ENCODE measurements around the gene RNLS. TPM values are rescaled to one million over a fixed set of nuclear protein-coding genes. Genes with fewer than 3 reads are reported as not detected.

Gene RNLS
- total RNA-seq, 1 experiment from 2014 or later = 8.7 TPM

DNA sequence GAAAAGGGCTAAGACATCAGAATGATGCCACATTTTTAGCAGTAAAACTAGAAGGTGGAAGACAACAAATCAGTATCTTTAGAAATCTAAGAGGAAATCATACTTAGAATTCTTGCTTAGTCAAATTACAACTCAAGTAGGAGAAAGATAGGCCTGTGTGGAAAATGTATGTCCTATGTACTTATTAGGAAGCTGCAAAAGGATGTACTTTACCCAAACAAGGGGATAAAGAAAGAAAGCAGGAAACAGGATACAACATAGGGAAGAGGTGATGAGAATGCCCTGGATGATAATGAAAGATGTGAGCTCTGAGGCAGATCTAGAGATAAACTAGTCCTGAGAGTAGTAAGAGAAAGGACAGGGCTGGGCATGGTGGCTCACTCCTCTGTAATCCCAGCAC is 54.9 kb downstream of the RNLS start:
- ATAC-seq (no peak), DNase-seq (ENCODE audit: low spot score) (no peak)
- H3K4me1 Mint-ChIP-seq = peaks cover 27% of the 10 kb centered on the region
- POLR2A ChIA-PET = no interaction called here
- no peaks in the 10 kb centered on the region for H3K27me3 Mint-ChIP-seq (ENCODE audit: low read depth)
- CTCF ChIA-PET = interaction anchor here (1.1 kb wide), 1 partner anchor 55 kb away, joined by 3 read pairs; the partner anchor contains the start of gene RNLS
- H3K27ac Mint-ChIP-seq = no peak overlapping the region
- TF ChIP-seq ETV6 (CRISPR knock-in tag; IDR thresholded peaks at IDR 0.05) = no peak
- no peak for TF ChIP-seq SMAD4 (CRISPR knock-in tag; IDR thresholded peaks at IDR 0.05)
- TF ChIP-seq TEAD1 (CRISPR knock-in tag; IDR thresholded peaks at IDR 0.05) = no peak
- TF ChIP-seq FOXP1 (CRISPR knock-in tag; IDR thresholded peaks at IDR 0.05; ENCODE audit: borderline replicate concordance) = no peak
- TF ChIP-seq NR1H2 (CRISPR knock-in tag; IDR thresholded peaks at IDR 0.05) = no peak
- no peak for TF ChIP-seq TEAD4 (CRISPR knock-in tag; IDR thresholded peaks at IDR 0.05)
- no peak for TF ChIP-seq PRRX2 (CRISPR knock-in tag; IDR thresholded peaks at IDR 0.05)
- TF ChIP-seq, protein P1, sequence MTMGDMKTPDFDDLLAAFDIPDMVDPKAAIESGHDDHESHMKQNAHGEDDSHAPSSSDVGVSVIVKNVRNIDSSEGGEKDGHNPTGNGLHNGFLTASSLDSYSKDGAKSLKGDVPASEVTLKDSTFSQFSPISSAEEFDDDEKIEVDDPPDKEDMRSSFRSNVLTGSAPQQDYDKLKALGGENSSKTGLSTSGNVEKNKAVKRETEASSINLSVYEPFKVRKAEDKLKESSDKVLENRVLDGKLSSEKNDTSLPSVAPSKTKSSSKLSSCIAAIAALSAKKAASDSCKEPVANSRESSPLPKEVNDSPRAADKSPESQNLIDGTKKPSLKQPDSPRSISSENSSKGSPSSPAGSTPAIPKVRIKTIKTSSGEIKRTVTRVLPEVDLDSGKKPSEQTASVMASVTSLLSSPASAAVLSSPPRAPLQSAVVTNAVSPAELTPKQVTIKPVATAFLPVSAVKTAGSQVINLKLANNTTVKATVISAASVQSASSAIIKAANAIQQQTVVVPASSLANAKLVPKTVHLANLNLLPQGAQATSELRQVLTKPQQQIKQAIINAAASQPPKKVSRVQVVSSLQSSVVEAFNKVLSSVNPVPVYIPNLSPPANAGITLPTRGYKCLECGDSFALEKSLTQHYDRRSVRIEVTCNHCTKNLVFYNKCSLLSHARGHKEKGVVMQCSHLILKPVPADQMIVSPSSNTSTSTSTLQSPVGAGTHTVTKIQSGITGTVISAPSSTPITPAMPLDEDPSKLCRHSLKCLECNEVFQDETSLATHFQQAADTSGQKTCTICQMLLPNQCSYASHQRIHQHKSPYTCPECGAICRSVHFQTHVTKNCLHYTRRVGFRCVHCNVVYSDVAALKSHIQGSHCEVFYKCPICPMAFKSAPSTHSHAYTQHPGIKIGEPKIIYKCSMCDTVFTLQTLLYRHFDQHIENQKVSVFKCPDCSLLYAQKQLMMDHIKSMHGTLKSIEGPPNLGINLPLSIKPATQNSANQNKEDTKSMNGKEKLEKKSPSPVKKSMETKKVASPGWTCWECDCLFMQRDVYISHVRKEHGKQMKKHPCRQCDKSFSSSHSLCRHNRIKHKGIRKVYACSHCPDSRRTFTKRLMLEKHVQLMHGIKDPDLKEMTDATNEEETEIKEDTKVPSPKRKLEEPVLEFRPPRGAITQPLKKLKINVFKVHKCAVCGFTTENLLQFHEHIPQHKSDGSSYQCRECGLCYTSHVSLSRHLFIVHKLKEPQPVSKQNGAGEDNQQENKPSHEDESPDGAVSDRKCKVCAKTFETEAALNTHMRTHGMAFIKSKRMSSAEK (CRISPR knock-in tag; IDR thresholded peaks at IDR 0.05; ENCODE audit: borderline replicate concordance) = no peak
- no peak overlapping the region for H3K4me3 Mint-ChIP-seq
- H3K36me3 Mint-ChIP-seq = no peaks in the 10 kb centered on the region
- H3K9me3 Mint-ChIP-seq = no peaks in the 10 kb centered on the region

DNA sequence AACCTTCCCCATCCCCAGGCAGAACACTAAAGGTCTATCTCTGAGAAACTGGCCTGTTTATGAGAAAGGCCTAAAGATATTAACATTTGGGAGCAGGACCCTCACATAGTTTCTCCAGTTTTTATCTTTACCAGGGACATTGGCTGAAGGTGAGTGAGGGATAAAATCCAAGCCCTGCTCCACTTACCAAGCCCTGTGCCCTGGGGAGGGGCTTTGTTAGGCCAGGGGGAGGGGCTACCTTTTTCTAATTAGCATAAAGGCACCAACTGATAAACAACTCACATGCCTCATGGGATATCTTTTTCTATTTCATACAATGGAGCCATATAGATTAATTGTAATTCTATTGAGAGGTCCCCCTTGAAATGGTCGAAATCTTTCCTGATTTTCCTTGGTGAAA is 55.9 kb downstream of the RNLS start:
- Mint-ChIP-seq H3K36me3 (no peaks in the 10 kb centered on the region), H3K27ac (peak overlapping the region; percentile 37; the same call in 1 of the 2 replicates), H3K9me3 (no peaks in the 10 kb centered on the region), H3K27me3 (ENCODE audit: low read depth) (no peaks in the 10 kb centered on the region), H3K4me1 (peaks cover 36% of the 10 kb centered on the region), H3K4me3 (no peak overlapping the region)
- ATAC-seq (peak; percentile 83), DNase-seq (ENCODE audit: low spot score) (no peak)
- POLR2A ChIA-PET = no interaction called here
- CTCF ChIA-PET = interaction anchor here (1.1 kb wide), 1 partner anchor 56 kb away, joined by 3 read pairs; the partner anchor contains the start of gene RNLS
- TF ChIP-seq, protein P2, sequence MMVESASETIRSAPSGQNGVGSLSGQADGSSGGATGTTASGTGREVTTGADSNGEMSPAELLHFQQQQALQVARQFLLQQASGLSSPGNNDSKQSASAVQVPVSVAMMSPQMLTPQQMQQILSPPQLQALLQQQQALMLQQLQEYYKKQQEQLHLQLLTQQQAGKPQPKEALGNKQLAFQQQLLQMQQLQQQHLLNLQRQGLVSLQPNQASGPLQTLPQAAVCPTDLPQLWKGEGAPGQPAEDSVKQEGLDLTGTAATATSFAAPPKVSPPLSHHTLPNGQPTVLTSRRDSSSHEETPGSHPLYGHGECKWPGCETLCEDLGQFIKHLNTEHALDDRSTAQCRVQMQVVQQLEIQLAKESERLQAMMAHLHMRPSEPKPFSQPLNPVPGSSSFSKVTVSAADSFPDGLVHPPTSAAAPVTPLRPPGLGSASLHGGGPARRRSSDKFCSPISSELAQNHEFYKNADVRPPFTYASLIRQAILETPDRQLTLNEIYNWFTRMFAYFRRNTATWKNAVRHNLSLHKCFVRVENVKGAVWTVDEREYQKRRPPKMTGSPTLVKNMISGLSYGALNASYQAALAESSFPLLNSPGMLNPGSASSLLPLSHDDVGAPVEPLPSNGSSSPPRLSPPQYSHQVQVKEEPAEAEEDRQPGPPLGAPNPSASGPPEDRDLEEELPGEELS (CRISPR knock-in tag; IDR thresholded peaks at IDR 0.05) = no peak
- TF ChIP-seq, protein P3, sequence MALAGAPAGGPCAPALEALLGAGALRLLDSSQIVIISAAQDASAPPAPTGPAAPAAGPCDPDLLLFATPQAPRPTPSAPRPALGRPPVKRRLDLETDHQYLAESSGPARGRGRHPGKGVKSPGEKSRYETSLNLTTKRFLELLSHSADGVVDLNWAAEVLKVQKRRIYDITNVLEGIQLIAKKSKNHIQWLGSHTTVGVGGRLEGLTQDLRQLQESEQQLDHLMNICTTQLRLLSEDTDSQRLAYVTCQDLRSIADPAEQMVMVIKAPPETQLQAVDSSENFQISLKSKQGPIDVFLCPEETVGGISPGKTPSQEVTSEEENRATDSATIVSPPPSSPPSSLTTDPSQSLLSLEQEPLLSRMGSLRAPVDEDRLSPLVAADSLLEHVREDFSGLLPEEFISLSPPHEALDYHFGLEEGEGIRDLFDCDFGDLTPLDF (CRISPR knock-in tag; IDR thresholded peaks at IDR 0.05) = no peak
- TF ChIP-seq ZNF121 (CRISPR knock-in tag; IDR thresholded peaks at IDR 0.05) (no peak), ZNF416 (CRISPR knock-in tag; IDR thresholded peaks at IDR 0.05) (no peak), MXD4 (CRISPR knock-in tag; IDR thresholded peaks at IDR 0.05; ENCODE audit: borderline replicate concordance) (no peak), CBFB (CRISPR knock-in tag; IDR thresholded peaks at IDR 0.05; ENCODE audit: low read depth) (no peak), ZNF219 (CRISPR knock-in tag; IDR thresholded peaks at IDR 0.05; ENCODE audit: borderline replicate concordance) (no peak), KAT7 (CRISPR knock-in tag; IDR thresholded peaks at IDR 0.05; ENCODE audit: borderline replicate concordance) (no peak), ZNF263 (CRISPR knock-in tag; IDR thresholded peaks at IDR 0.05; ENCODE audit: low read depth) (no peak)
- TF ChIP-seq, protein P4, sequence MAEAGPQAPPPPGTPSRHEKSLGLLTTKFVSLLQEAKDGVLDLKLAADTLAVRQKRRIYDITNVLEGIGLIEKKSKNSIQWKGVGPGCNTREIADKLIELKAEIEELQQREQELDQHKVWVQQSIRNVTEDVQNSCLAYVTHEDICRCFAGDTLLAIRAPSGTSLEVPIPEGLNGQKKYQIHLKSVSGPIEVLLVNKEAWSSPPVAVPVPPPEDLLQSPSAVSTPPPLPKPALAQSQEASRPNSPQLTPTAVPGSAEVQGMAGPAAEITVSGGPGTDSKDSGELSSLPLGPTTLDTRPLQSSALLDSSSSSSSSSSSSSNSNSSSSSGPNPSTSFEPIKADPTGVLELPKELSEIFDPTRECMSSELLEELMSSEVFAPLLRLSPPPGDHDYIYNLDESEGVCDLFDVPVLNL (CRISPR knock-in tag; IDR thresholded peaks at IDR 0.05; ENCODE audit: borderline replicate concordance, low read depth) = no peak
- TF ChIP-seq, protein P5, sequence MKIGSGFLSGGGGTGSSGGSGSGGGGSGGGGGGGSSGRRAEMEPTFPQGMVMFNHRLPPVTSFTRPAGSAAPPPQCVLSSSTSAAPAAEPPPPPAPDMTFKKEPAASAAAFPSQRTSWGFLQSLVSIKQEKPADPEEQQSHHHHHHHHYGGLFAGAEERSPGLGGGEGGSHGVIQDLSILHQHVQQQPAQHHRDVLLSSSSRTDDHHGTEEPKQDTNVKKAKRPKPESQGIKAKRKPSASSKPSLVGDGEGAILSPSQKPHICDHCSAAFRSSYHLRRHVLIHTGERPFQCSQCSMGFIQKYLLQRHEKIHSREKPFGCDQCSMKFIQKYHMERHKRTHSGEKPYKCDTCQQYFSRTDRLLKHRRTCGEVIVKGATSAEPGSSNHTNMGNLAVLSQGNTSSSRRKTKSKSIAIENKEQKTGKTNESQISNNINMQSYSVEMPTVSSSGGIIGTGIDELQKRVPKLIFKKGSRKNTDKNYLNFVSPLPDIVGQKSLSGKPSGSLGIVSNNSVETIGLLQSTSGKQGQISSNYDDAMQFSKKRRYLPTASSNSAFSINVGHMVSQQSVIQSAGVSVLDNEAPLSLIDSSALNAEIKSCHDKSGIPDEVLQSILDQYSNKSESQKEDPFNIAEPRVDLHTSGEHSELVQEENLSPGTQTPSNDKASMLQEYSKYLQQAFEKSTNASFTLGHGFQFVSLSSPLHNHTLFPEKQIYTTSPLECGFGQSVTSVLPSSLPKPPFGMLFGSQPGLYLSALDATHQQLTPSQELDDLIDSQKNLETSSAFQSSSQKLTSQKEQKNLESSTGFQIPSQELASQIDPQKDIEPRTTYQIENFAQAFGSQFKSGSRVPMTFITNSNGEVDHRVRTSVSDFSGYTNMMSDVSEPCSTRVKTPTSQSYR (CRISPR knock-in tag; IDR thresholded peaks at IDR 0.05) = no peak
- TF ChIP-seq, protein P6, sequence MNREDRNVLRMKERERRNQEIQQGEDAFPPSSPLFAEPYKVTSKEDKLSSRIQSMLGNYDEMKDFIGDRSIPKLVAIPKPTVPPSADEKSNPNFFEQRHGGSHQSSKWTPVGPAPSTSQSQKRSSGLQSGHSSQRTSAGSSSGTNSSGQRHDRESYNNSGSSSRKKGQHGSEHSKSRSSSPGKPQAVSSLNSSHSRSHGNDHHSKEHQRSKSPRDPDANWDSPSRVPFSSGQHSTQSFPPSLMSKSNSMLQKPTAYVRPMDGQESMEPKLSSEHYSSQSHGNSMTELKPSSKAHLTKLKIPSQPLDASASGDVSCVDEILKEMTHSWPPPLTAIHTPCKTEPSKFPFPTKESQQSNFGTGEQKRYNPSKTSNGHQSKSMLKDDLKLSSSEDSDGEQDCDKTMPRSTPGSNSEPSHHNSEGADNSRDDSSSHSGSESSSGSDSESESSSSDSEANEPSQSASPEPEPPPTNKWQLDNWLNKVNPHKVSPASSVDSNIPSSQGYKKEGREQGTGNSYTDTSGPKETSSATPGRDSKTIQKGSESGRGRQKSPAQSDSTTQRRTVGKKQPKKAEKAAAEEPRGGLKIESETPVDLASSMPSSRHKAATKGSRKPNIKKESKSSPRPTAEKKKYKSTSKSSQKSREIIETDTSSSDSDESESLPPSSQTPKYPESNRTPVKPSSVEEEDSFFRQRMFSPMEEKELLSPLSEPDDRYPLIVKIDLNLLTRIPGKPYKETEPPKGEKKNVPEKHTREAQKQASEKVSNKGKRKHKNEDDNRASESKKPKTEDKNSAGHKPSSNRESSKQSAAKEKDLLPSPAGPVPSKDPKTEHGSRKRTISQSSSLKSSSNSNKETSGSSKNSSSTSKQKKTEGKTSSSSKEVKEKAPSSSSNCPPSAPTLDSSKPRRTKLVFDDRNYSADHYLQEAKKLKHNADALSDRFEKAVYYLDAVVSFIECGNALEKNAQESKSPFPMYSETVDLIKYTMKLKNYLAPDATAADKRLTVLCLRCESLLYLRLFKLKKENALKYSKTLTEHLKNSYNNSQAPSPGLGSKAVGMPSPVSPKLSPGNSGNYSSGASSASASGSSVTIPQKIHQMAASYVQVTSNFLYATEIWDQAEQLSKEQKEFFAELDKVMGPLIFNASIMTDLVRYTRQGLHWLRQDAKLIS (CRISPR knock-in tag; IDR thresholded peaks at IDR 0.05; ENCODE audit: borderline replicate concordance) = no peak

All from WTC11 (cell line).